GM13976 (cell line): Measurements from ENCODE around the gene MYO1A.

Experiments
- DNase-seq: peaks from one replicate; pipeline ENCODE4 v3.0.0; 2012; ENCODE audit warnings: low spot score
- in situ Hi-C: fragments of 300-500 bp; cut with MboI; formaldehyde crosslinking; loops from one replicate; pipeline ENCODE4 v1.12.0; 2022; ENCODE audit warnings: low sequenced_read_pairs, mixed read lengths, inconsistent platforms; ENCODE audit not compliant: unreplicated experiment
- TF ChIP-seq, protein P1 (sequence below): IDR thresholded peaks from 2 replicates; pipeline ENCODE4 v1.5.1; 2012; ENCODE audit warnings: borderline replicate concordance, mild to moderate bottlenecking; ENCODE audit not compliant: insufficient read depth; ENCODE audit errors: extremely low read depth, missing control alignments, control extremely low read depth

The MYO1A gene

DNA sequence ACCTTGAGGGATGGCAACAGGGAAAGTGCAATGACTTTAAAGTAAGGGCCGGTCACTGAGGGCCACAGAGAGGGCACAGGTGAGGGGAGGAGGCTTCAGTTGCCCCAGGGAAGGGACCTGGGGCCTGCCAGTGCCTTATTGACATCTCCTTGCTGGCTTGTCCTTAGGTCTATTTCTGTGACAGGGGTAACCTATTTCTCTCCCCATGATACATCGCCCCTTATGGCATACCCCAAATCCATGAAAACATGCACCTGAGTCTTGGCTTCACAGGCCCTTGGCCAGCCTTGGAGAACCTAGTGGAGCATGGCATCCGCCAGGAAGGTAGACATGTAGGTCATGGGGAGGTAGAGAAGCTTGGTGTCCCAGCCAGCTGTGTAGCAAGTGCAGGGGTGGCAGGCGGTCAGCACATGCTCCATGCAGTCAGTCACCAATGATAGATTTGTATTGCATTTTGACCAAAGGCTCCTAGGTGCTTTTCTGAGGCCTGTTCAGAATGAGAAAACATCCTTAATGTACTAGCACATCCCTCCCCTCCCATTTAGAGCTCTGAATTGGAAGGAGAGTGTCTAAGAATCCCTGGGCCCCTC lies 68.9 kb downstream of the MYO1A start:
- in situ Hi-C loops, result loop anchor here (25.0 kb wide), 1 partner anchor 144 kb away; no protein-coding TSS in a partner anchor

DNA sequence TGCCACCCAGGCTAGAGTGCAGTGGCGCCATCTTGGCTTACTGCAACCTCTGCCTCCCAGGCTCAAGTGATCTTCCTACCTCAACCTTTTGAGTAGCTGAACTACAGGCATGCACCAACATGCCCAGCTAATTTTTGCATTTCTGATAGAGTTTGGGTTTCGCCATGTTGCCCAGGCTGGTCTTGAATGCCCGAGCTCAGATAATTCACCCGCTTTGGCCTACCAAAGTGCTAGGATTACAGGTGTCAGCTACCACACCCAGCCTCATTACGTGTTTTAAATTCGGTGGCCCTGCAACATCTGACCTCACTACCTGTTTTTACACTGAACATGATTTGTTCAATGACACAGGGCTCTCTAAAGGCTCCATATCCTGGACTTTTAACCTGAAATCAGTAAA lies 69.7 kb downstream of the MYO1A start:
- TF ChIP-seq, protein P1, sequence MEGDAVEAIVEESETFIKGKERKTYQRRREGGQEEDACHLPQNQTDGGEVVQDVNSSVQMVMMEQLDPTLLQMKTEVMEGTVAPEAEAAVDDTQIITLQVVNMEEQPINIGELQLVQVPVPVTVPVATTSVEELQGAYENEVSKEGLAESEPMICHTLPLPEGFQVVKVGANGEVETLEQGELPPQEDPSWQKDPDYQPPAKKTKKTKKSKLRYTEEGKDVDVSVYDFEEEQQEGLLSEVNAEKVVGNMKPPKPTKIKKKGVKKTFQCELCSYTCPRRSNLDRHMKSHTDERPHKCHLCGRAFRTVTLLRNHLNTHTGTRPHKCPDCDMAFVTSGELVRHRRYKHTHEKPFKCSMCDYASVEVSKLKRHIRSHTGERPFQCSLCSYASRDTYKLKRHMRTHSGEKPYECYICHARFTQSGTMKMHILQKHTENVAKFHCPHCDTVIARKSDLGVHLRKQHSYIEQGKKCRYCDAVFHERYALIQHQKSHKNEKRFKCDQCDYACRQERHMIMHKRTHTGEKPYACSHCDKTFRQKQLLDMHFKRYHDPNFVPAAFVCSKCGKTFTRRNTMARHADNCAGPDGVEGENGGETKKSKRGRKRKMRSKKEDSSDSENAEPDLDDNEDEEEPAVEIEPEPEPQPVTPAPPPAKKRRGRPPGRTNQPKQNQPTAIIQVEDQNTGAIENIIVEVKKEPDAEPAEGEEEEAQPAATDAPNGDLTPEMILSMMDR, result no peak
- no peak for DNase-seq
- in situ Hi-C loops, result loop anchor here (25.0 kb wide), 1 partner anchor 143 kb away; no protein-coding TSS in a partner anchor

More for the DNA sequence above, 68.9 kb downstream of the MYO1A start:
- no peak for DNase-seq
- TF ChIP-seq, protein P1, result no peak

DNA sequence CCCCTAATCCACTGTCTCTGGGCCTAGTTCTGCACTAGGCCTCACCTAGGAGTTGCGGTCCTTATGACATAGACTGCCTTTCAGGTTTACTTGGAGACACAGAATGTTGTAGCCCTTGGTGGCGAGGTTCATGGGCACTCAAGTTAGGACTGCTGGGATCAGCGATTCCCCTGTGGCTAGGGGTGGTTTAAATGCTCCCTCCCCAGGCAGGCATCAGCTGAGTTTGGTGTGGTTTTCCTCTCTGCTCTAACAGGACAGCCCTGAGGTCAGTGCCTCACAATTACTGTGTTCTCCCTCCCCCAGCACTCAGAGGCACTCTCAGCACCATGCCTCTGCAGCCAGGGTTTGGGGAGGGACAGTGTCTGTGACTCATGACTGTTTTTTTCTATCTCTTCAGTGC lies 70.3 kb downstream of the MYO1A start:
- TF ChIP-seq, protein P1, result no peak
- in situ Hi-C loops, result loop anchor here (25.0 kb wide), 1 partner anchor 142 kb away; no protein-coding TSS in a partner anchor
- no peak for DNase-seq
